ENCODE measurements around the gene GRIN2A. TPM values are rescaled to one million over a fixed set of nuclear protein-coding genes. Genes with fewer than 3 reads are reported as not detected.

GRIN2A gene
- total RNA-seq, 1 donor from 2014 or later, result not detected

DNA sequence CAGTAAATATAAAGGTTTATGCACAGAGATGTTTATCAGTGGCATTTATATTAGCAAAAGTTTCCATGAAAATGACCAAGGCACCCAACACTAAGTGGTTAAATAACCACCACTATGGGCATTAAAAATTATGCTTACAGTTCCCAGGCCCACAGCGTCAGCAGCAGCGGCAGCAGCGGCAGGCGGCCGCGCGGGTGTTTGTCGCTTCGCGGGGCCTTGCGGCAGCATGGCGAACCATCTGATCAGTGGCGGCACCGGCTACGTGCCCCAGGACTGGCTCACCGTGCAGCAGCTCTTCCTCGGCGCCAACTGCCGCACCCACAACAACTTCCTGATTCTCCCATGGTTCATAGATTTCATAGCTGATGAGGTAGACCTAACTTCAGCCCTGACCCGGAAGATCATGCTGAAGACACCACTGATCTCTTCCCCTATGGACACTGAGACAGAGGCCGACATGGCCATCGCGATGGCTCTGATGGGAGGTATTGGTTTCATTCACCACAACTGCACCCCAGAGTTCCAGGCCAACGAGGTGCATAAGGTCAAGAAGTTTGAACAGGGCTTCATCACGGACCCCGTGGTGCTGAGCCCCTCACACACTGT is 71.0 kb downstream of the GRIN2A start:
- Histone ChIP-seq H3K36me3 (ENCODE audit: control insufficient read depth, insufficient read depth, low read length) (no peaks in the 10 kb centered on the region), H3K4me3 (ENCODE audit: low read depth, low read length) (no peak overlapping the region), H3K27me3 (ENCODE audit: control insufficient read depth, insufficient read depth, low read length) (no peaks in the 10 kb centered on the region)
- FAIRE-seq (peak; percentile 80), DNase-seq (ENCODE audit: low read depth) (no peak)
- TF ChIP-seq, protein P1, sequence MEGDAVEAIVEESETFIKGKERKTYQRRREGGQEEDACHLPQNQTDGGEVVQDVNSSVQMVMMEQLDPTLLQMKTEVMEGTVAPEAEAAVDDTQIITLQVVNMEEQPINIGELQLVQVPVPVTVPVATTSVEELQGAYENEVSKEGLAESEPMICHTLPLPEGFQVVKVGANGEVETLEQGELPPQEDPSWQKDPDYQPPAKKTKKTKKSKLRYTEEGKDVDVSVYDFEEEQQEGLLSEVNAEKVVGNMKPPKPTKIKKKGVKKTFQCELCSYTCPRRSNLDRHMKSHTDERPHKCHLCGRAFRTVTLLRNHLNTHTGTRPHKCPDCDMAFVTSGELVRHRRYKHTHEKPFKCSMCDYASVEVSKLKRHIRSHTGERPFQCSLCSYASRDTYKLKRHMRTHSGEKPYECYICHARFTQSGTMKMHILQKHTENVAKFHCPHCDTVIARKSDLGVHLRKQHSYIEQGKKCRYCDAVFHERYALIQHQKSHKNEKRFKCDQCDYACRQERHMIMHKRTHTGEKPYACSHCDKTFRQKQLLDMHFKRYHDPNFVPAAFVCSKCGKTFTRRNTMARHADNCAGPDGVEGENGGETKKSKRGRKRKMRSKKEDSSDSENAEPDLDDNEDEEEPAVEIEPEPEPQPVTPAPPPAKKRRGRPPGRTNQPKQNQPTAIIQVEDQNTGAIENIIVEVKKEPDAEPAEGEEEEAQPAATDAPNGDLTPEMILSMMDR (IDR thresholded peaks at IDR 0.05; ENCODE audit: insufficient read depth, low read length, severe bottlenecking), result no peak

DNA sequence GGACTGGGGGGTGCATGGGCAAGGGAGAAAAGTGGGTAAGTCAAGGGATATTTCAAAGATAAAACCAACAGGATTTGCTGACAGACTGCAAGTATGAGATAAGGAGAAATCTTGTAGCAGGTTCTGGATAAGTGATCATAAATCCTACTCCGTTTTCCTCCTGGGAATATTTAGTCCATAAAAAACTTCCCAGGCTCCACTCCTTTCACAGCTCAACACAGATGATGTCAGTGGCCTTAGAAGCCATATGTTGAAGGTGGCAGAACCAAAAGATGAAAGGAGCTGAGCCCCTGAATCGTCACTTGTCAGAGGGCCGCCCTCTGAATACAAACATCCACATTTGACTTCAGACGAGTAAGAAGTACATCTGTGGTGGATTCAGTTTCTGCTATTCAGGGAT is 71.7 kb downstream of the GRIN2A start:
- TF ChIP-seq, protein P1 (IDR thresholded peaks at IDR 0.05; ENCODE audit: insufficient read depth, low read length, severe bottlenecking), result no peak
- no peaks in the 10 kb centered on the region for H3K27me3 ChIP-seq (ENCODE audit: control insufficient read depth, insufficient read depth, low read length)
- no peak for FAIRE-seq

GRCh38 chr16:10107081-10107480 is 75.1 kb downstream of the GRIN2A start:
- no peak overlapping the region for H3K4me3 ChIP-seq (ENCODE audit: low read depth, low read length)
- FAIRE-seq (no peak), DNase-seq (ENCODE audit: low read depth) (no peak)
- H3K36me3 ChIP-seq (ENCODE audit: control insufficient read depth, insufficient read depth, low read length), result no peaks in the 10 kb centered on the region
- TF ChIP-seq, protein P1 (IDR thresholded peaks at IDR 0.05; ENCODE audit: insufficient read depth, low read length, severe bottlenecking), result no peak
- no peaks in the 10 kb centered on the region for H3K27me3 ChIP-seq (ENCODE audit: control insufficient read depth, insufficient read depth, low read length)

More for the DNA sequence above, 71.7 kb downstream of the GRIN2A start:
- Histone ChIP-seq H3K36me3 (ENCODE audit: control insufficient read depth, insufficient read depth, low read length) (no peaks in the 10 kb centered on the region), H3K4me3 (ENCODE audit: low read depth, low read length) (no peak overlapping the region)
- no peak for DNase-seq (ENCODE audit: low read depth)

DNA sequence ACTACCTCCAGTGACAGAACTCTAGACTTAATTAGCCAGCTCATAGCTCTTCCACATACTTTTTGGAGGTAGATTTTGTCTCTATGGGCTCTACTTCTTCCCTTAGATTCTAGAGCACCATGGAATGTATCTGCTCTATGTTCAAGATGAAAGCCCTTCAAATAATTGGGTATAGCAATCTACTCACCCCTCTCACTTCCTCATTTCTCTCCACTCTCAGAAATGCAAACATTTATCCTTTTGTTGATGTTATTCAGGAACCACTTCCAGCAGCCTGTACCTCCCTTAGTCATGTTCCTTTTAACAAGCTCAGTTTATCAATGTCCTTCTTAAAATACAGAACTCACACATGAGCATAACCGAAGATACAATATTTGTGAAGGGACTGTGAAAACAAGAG is 78.5 kb downstream of the GRIN2A start:
- FAIRE-seq (no peak), DNase-seq (ENCODE audit: low read depth) (no peak)
- H3K36me3 ChIP-seq (ENCODE audit: control insufficient read depth, insufficient read depth, low read length), result no peaks in the 10 kb centered on the region
- no peak overlapping the region for H3K4me3 ChIP-seq (ENCODE audit: low read depth, low read length)
- TF ChIP-seq, protein P1 (IDR thresholded peaks at IDR 0.05; ENCODE audit: insufficient read depth, low read length, severe bottlenecking), result no peak
- no peaks in the 10 kb centered on the region for H3K27me3 ChIP-seq (ENCODE audit: control insufficient read depth, insufficient read depth, low read length)

DNA sequence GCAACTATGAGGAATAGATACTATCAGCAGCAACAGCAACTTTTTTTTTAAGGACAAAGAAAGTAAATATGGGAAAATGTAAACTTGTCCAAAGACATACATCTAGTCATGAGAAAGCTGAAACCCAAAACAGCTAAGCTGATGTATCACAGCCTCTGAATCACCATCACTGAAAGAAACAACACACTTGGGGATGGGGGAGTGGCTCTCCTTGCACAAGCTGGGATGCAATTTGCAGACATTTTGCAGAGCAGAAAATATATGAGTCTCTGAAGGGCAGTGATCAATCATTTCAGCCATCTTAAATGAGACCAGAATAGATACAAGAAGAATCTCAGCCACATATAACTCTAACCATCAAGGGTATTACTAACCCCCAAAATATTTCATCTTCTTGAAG is 79.1 kb downstream of the GRIN2A start:
- no peak for DNase-seq (ENCODE audit: low read depth)
- Histone ChIP-seq H3K4me3 (ENCODE audit: low read depth, low read length) (no peak overlapping the region), H3K27me3 (ENCODE audit: control insufficient read depth, insufficient read depth, low read length) (no peaks in the 10 kb centered on the region), H3K36me3 (ENCODE audit: control insufficient read depth, insufficient read depth, low read length) (no peaks in the 10 kb centered on the region)
- TF ChIP-seq, protein P1 (IDR thresholded peaks at IDR 0.05; ENCODE audit: insufficient read depth, low read length, severe bottlenecking), result no peak
- no peak for FAIRE-seq

DNA sequence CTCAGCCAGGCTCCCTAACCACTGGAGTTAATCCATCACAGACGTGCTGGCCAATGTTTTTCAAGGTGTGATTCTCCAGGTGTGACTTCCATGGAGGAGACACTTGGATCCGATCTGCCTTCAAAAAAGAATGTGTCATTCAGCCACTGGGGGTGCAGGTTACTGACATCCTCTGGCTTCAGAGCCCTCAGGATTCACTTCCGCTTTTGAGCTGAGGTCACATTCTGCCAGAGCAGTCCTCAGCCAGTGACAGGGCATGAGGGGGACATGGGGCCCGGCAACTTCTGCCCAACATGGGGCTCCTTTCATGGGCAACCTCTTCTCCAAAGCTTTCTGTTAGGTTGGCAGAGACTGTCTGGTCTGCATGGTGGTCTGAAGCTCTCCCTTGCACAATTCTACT is 81.4 kb downstream of the GRIN2A start:
- FAIRE-seq (no peak), DNase-seq (ENCODE audit: low read depth) (no peak)
- H3K4me3 ChIP-seq (ENCODE audit: low read depth, low read length), result no peak overlapping the region
- TF ChIP-seq, protein P1 (IDR thresholded peaks at IDR 0.05; ENCODE audit: insufficient read depth, low read length, severe bottlenecking), result no peak
- no peaks in the 10 kb centered on the region for H3K27me3 ChIP-seq (ENCODE audit: control insufficient read depth, insufficient read depth, low read length)
- H3K36me3 ChIP-seq (ENCODE audit: control insufficient read depth, insufficient read depth, low read length), result no peaks in the 10 kb centered on the region

All from bronchial epithelial cell (primary cell).